Peyer's patch (tissue), 4 donors: Measurements from ENCODE around the gene BUB3. TPM values are rescaled to one million over a fixed set of nuclear protein-coding genes. Genes with fewer than 3 reads are reported as not detected.

ENCODE experiments used
- DNase-seq, 3 donors: peaks; one replicate each; pipeline ENCODE4 v3.0.0-alpha.2; 2017 to 2019
- H3K27ac ChIP-seq, 4 donors: fragments of 200-600 bp; sonication (generic); one replicate each; pipeline ENCODE4 v1.5.1; 2016 to 2019
- H3K27me3 ChIP-seq, 2 donors: fragments of 200-600 bp; sonication (generic); one replicate each; pipeline ENCODE4 v1.5.1; 2019
- H3K36me3 ChIP-seq, 3 donors: fragments of 200-600 bp; sonication (generic); one replicate each; pipeline ENCODE4 v1.5.1; 2016 to 2019
- H3K4me1 ChIP-seq, 4 donors: fragments of 200-600 bp; sonication (generic); one replicate each; pipeline ENCODE4 v1.5.1; 2016 to 2019
- H3K4me3 ChIP-seq, 4 donors: fragments of 200-600 bp; sonication (generic); 1 replicate in 3 of 4; 2 replicates in 1 of 4; pipeline ENCODE4 v1.5.1; 2016 to 2019; ENCODE audit warnings: mild to moderate bottlenecking in 1 of 4
- H3K9me3 ChIP-seq, 4 donors: fragments of 200-600 bp; sonication (generic); one replicate each; pipeline ENCODE4 v1.5.1; 2016 to 2019; ENCODE audit warnings: mild to moderate bottlenecking in 1 of 4
- POLR2A ChIP-seq, 2 donors: fragments of 450-650 bp; IDR thresholded peaks; one replicate each; pipeline ENCODE4 v1.5.1; 2017; ENCODE audit warnings: antibody characterized with exemption in 2 of 2, mild to moderate bottlenecking in 2 of 2, moderate library complexity in 2 of 2
- total RNA-seq, 4 donors: library from RNA; depleted of rRNA; stranded (reverse); fragments of >200 nt; gene quantifications; one replicate each; pipeline ENCODE4 v1.1.0, GENCODE V29; 2016
- TF ChIP-seq, protein P1 (sequence below), 6 experiments: fragments of 450-650 bp in 4 of 6; fragments of 200-600 bp in 2 of 6; sonication (generic) in 1 of 6; IDR thresholded peaks; one replicate each; pipeline ENCODE4 v1.5.1; 2017 to 2019; ENCODE audit warnings: antibody characterized with exemption in 6 of 6, mild to moderate bottlenecking in 3 of 6, moderate library complexity in 1 of 6

Gene BUB3
- total RNA-seq, 4 donors from 2014 or later = 51.1 to 168 (median 102) TPM

DNA sequence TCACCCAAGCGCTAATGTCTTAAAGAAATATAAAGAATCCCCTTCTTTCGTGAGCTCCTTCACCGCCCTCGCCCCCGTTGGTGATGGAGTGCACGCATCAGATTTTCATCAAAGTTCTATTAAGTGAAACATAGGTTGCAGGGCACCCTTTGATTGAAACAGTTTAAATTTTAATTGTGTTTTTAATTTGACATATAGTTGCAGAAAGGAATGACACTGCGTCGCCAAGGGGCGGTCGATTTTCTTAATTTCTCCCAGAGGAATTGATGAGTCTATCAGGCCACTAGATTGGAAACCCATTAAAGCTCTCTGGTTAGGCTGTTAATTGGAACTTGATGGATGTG lies 10.4 kb upstream of the BUB3 start:
- H3K27ac ChIP-seq = no peak overlapping the region
- no peak overlapping the region for H3K4me3 ChIP-seq
- peaks cover 0 to 26% (median 12%) of the 10 kb centered on the region in 4 donors for H3K4me1 ChIP-seq
- H3K9me3 ChIP-seq = peaks cover 0 to 3% (median 0%) of the 10 kb centered on the region in 4 donors
- H3K27me3 ChIP-seq = peaks cover 0 to 83% of the 10 kb centered on the region in 2 donors
- no peaks in the 10 kb centered on the region for H3K36me3 ChIP-seq
- TF ChIP-seq, protein P1, sequence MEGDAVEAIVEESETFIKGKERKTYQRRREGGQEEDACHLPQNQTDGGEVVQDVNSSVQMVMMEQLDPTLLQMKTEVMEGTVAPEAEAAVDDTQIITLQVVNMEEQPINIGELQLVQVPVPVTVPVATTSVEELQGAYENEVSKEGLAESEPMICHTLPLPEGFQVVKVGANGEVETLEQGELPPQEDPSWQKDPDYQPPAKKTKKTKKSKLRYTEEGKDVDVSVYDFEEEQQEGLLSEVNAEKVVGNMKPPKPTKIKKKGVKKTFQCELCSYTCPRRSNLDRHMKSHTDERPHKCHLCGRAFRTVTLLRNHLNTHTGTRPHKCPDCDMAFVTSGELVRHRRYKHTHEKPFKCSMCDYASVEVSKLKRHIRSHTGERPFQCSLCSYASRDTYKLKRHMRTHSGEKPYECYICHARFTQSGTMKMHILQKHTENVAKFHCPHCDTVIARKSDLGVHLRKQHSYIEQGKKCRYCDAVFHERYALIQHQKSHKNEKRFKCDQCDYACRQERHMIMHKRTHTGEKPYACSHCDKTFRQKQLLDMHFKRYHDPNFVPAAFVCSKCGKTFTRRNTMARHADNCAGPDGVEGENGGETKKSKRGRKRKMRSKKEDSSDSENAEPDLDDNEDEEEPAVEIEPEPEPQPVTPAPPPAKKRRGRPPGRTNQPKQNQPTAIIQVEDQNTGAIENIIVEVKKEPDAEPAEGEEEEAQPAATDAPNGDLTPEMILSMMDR (IDR thresholded peaks at IDR 0.05) = no peak
- no peak for TF ChIP-seq POLR2A (IDR thresholded peaks at IDR 0.05)
- no peak for DNase-seq

DNA sequence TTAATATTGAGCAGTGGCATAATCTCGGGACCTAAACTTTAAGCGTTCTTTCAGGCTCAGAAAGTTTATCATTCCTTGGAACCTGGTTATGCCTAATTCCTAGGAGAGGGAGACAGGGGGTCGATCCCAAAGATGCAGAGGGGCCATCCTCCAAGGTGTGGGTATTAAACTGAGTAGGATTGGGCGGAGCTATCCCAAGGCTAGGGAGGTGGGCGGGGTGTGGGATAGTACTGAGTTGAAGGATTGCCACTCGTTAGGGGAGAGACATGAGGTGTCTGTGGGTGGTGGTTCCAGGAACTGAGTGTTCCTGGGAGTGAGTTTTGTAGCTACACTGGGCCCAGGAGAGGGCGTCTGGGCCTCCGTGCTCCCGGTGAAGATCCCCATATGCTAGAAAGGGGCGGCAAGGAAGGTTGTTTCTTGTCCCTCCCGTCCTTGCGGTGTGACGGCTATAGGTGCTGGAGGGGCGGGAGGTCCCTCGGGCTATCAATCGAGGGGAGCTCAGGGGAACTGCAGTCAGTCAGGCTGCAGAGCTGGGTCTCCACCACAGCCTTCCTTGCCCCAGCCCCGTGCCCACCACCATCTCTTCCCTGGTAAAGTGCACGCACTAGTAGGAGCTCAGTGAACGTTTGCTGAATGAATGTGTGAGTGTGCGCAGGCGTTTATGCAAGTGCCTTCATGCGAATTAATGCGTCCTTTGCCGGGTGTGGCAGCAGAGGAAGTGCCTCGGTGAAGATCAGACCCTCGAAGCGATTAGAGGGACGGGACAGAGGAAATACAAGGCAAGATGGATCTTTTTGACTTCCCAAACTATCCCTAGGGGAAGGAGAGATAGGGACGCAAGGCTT lies 9.3 kb upstream of the BUB3 start:
- Histone ChIP-seq H3K4me1 (peaks cover 0 to 34% (median 15%) of the 10 kb centered on the region in 4 donors), H3K4me3 (no peak overlapping the region), H3K27ac (no peak overlapping the region), H3K27me3 (peaks cover 0 to 81% of the 10 kb centered on the region in 2 donors), H3K9me3 (peaks cover 0 to 3% (median 0%) of the 10 kb centered on the region in 4 donors), H3K36me3 (no peaks in the 10 kb centered on the region)
- DNase-seq = no peak
- TF ChIP-seq POLR2A (IDR thresholded peaks at IDR 0.05) = no peak
- TF ChIP-seq, protein P1 (IDR thresholded peaks at IDR 0.05) = no peak

DNA sequence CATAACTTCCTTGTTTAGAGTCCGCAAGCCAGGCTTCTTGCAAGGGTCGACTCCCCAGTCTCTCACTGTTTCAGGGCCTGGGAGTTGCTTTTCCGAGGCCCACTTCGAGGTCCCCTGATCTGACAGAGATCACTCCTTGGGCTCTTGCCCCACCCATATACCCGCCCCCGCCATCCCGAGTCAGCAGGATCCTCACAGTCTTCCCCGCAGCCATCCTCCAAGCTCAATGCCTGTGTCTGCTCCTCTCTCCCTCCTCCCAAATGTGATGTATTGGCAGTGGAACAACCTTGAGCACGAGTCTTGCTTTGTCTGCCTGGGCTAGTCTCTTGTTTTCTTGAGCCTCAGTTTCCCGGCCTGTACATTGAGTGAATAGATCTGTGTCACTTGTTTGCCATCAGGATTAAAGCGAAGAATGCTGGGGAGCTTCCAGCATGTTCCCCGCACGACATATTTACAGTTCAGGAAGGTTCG lies 8.6 kb upstream of the BUB3 start:
- no peak for TF ChIP-seq POLR2A (IDR thresholded peaks at IDR 0.05)
- TF ChIP-seq, protein P1 (IDR thresholded peaks at IDR 0.05) = no peak
- Histone ChIP-seq H3K36me3 (no peaks in the 10 kb centered on the region), H3K27ac (no peak overlapping the region), H3K4me1 (peaks cover 0 to 40% (median 19%) of the 10 kb centered on the region in 4 donors), H3K9me3 (peaks cover 0 to 3% (median 0%) of the 10 kb centered on the region in 4 donors), H3K4me3 (no peak overlapping the region), H3K27me3 (peaks cover 0 to 78% of the 10 kb centered on the region in 2 donors)
- no peak for DNase-seq

DNA sequence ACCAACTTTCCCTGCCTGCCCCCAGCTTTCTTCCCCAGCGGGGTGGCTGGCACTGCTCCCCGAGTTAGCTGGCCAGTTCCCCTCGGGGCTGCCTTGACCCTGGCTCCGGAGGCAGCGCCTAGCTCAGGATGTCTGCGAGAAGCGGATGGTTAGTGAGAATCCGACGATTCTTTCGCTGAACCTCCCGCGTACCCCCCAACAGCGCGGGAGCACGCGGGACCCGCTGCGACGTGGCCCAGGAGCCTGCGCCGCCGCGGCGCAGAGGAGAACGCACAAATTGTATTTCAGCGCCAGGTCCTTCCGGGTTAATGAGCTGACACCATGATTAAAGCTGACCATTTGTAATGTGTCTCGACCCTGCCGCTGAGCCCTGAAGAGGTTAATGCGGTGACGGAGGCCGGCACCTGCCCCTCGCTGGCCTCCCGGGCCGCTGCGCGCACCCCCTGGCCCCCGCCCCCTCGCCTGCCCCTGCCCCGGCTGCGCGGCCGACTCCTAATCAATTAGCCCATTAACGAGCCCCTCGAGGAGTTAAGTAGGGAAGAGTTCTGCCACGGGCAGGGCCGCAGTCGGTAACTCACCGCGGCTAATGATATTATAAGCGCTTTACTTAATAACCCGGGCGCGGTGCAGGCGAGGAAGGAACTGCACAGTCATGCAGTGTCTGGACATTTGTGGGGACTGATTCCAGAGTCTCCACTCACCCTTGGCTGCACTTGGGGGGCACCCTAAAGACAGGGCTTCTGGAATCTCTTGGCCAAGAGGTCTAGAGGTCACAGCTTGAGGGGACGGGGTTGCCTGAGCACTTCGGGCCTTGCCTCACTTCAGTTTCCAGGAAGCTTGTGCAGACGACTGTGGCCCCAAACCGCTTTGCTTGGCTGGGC lies 7.9 kb upstream of the BUB3 start:
- peaks cover 0 to 77% of the 10 kb centered on the region in 2 donors for H3K27me3 ChIP-seq
- H3K4me3 ChIP-seq = no peak overlapping the region
- DNase-seq = no peak
- no peak overlapping the region for H3K27ac ChIP-seq
- no peaks in the 10 kb centered on the region for H3K36me3 ChIP-seq
- H3K9me3 ChIP-seq = peaks cover 0 to 3% (median 0%) of the 10 kb centered on the region in 4 donors
- H3K4me1 ChIP-seq = peaks cover 0 to 47% (median 26%) of the 10 kb centered on the region in 4 donors
- TF ChIP-seq POLR2A (IDR thresholded peaks at IDR 0.05) = no peak
- TF ChIP-seq, protein P1 (IDR thresholded peaks at IDR 0.05) = no peak

DNA sequence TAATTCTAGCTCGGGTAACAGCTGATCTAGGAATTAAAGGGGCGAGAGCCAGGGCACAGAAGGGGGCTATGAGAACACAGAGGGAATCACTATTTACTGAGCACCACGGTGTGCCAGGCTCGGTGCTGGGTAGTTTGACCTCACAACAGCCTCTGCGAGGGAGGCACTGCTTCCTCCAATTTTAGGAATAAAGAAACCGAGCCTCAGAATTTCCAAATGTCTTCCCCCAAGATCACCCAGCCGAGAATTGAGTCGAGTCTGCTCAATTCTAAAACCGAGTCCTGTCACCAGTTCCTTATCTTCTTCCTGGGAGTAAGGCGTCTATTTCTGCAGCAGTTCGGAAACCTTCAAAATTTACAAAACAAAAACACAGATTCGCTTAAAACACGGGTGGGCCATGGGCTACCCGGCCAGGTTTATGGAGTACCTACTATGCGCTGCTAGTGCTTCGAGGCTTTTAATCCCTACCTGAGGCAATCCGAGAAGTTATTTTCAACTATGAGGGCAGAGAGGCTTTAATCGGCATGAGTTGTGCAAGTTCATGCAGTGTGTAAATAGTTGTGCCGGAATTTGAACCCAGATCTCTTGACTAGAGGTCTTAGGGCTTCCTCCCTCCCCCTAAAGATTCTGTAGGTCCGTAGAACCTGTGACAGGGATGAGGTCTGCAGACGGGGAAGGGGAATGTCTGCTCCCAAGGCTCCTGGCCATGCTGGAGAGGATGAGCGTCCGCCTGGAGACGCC lies 7.1 kb upstream of the BUB3 start:
- Histone ChIP-seq H3K27ac (no peak overlapping the region), H3K4me1 (peaks cover 0 to 49% (median 27%) of the 10 kb centered on the region in 4 donors), H3K4me3 (no peak overlapping the region), H3K9me3 (peaks cover 0 to 3% (median 0%) of the 10 kb centered on the region in 4 donors), H3K36me3 (no peaks in the 10 kb centered on the region), H3K27me3 (peaks cover 0 to 72% of the 10 kb centered on the region in 2 donors)
- no peak for DNase-seq
- TF ChIP-seq POLR2A (IDR thresholded peaks at IDR 0.05) = no peak
- TF ChIP-seq, protein P1 (IDR thresholded peaks at IDR 0.05) = no peak
